GM18951 (cell line): ENCODE measurements around the gene ZP2.

Experiments
- POLR2A ChIP-seq: IDR thresholded peaks from 4 replicates; pipeline ENCODE4 v1.6.1; 2011; ENCODE audit warnings: mild to moderate bottlenecking; ENCODE audit not compliant: insufficient read length, insufficient read depth; ENCODE audit errors: extremely low read depth
- in situ Hi-C: fragments of 300-500 bp; cut with MboI; formaldehyde crosslinking; loops from one replicate; pipeline ENCODE4 v1.12.0; 2022; ENCODE audit warnings: low sequenced_read_pairs, mixed read lengths, inconsistent platforms; ENCODE audit not compliant: unreplicated experiment

Gene ZP2

GRCh38 chr16:21162661-21163151, 48.7 kb downstream of the ZP2 start:
- in situ Hi-C loops, result loop anchor here (25.0 kb wide), 1 partner anchor 1175 kb away; no protein-coding TSS in a partner anchor
- no peak for TF ChIP-seq POLR2A

GRCh38 chr16:21161211-21161610, 50.2 kb downstream of the ZP2 start:
- TF ChIP-seq POLR2A, result no peak
- in situ Hi-C loops, result loop anchor here (25.0 kb wide), 1 partner anchor 1176 kb away; no protein-coding TSS in a partner anchor

DNA sequence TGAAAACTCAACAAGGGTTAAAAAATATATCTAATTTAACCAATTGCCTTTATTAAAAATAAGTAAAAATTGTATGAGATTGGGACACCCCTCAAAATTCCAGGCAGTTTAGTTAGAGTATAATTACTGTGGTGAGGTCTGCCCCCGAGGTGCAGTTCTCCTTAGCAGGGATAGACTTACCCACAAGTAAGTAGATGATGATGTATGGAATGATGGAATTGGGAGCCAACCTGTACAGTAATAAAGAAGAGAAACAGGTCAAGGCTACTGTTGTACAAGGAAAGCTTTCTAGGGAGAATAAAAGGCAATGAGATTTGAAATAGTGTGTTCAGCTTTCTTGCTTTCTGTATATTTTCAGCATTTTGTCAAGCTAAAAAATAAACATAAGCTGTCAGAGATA, 51.1 kb downstream of the ZP2 start:
- in situ Hi-C loops, result loop anchor here (25.0 kb wide), 1 partner anchor 1177 kb away; no protein-coding TSS in a partner anchor
- TF ChIP-seq POLR2A, result no peak

GRCh38 chr16:21159281-21159951, 52.0 kb downstream of the ZP2 start:
- in situ Hi-C loops, result loop anchor here (25.0 kb wide), 1 partner anchor 1178 kb away; no protein-coding TSS in a partner anchor

DNA sequence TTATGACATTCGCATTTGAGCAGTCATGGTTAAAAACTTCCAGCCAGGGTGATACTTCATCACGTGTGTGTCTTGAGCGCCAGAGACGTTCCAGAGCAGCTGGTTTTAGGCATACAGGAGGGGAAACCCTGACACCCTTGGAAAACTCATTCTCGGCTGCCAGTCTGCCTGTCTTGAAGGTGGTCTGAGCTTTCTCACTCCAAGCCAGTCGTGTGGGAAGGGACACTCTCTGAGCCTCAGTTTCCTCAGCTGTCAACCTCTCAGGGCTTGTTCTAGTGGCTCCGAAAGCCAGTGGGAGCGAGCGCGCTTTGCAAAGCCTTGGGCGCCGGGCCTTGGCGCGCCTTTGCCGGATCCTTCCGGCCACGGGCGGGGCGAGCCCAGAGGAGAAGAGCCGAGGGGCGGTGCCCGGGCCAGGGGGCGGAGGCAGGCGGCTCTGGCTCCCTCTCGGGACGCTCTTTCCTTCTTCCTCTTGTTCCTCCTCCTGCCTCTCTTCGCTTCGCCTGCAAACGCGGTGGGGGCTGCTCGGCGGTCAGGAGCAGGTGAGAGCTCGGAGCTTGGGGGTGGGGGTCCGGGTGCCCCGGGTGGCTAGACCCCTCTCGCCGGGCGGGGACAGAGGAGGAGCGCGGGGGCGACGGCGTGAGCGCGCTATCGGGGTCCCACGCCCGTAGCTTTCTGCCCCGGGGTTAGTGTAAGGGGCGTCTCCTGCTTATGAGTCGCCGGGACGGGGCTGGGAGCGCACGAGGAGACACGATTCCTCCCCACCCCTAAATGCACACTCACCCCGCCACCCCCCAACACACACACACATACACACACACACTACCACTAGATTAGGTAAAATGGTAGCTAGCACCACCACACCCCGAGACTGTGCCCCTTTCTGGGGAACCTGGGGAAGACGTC, 52.9 kb downstream of the ZP2 start, which contains the start of gene LDAF1:
TSS of gene LDAF1 (plus strand) at position 467 of the 903 bp plus-strand sequence. CDS start 2,509 bp downstream, outside the sequence.
- in situ Hi-C loops, result loop anchor here (25.0 kb wide), 1 partner anchor 1179 kb away; no protein-coding TSS in a partner anchor

More at GRCh38 chr16:21159281-21159951, 52.0 kb downstream of the ZP2 start:
- no peak for TF ChIP-seq POLR2A

GRCh38 chr16:21157632-21158031, 53.7 kb downstream of the ZP2 start:
- in situ Hi-C loops, result loop anchor here (25.0 kb wide), 1 partner anchor 1180 kb away; no protein-coding TSS in a partner anchor
- no peak for TF ChIP-seq POLR2A

More for the DNA sequence above, 52.9 kb downstream of the ZP2 start, which contains the start of gene LDAF1:
- peak; percentile 56 for TF ChIP-seq POLR2A

GRCh38 chr16:21156767-21157467, 54.5 kb downstream of the ZP2 start:
- no peak for TF ChIP-seq POLR2A
- in situ Hi-C loops, result loop anchor here (25.0 kb wide), 1 partner anchor 1180 kb away; no protein-coding TSS in a partner anchor

DNA sequence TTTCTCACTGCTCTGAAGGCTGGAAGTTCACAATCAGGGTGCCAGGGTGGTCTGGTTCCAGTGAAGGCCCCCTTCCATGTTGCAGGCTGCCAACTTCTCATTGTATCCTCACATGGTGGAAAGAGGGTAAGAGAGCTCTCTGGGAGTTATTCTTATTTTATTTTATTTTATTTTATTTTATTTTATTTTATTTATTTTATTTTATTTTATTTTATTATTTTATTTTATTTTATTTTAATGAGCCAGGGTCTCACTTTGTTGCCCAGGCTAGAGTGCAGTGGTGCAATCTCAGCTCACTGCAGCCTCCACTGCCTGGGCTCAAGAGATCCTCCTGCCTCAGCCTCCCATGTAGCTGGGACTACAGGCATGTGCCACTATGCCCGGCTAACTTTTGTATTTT, 55.4 kb downstream of the ZP2 start:
- in situ Hi-C loops, result loop anchor here (25.0 kb wide), 1 partner anchor 1181 kb away; no protein-coding TSS in a partner anchor

GRCh38 chr16:21153124-21153729, 58.1 kb downstream of the ZP2 start:
- in situ Hi-C loops, result loop anchor here (25.0 kb wide), 1 partner anchor 1184 kb away; no protein-coding TSS in a partner anchor

DNA sequence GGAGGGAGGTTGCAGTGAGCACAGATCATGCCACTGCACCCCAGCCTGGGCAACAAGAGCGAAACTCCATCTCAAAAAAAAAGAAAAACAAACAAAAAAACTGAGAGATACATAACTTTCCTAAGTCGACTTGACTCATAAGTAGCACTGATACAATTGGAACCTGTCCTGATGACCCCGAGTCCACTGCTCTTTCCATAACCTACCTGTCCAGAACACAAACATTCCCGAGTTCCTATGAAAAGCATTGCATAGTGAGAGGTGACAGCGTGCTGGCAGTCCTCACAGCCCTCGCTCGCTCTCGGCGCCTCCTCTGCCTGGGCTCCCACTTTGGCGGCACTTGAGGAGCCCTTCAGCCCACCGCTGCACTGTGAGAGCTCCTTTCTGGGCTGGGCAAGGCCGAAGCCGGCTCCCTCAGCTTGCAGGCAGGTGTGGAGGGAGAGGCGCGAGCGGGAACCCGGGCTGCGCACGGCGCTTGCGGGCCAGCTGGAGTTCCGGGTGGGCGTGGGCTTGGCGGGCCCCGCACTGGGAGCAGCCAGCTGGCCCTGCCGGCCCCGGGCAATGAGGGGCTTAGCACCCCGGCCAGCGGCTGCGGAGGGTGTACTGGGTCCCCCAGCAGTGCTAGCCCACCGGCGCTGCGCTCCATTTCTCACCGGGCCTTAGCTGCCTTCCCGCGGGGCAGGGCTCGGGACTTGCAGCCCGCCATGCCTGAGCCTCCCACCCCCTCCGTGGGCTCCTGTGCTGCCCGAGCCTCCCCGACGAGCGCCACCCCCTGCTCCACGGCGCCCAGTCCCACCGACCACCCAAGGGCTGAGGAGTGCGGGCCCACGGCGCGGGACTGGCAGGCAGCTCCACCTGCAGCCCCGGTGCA, 59.0 kb downstream of the ZP2 start:
- in situ Hi-C loops, result loop anchor here (25.0 kb wide), 1 partner anchor 1185 kb away; no protein-coding TSS in a partner anchor

- in situ Hi-C loops, result loop anchor here (25.0 kb wide), 1 partner anchor 1187 kb away; no protein-coding TSS in a partner anchor
These were observed 60.9 kb downstream of the ZP2 start, which contains the start of gene DNAH3 for GRCh38 chr16:21150375-21151001. Gene DNAH3 (minus strand): TSS chr16:21150846. CDS start chr16:21150319, 527 bp downstream.

More at GRCh38 chr16:21150375-21151001, 60.9 kb downstream of the ZP2 start, which contains the start of gene DNAH3:
- TF ChIP-seq POLR2A, result no peak
